Thyroid gland (tissue), 4 donors: ENCODE measurements around the gene NGB. TPM values are rescaled to one million over a fixed set of nuclear protein-coding genes. Genes with fewer than 3 reads are reported as not detected.
"Not testable (repeated sequence)": the region's sequence is repeated elsewhere in the genome, so short reads cannot be mapped to it uniquely, and the experiment has no call there.

Experiments
- DNase-seq, 2 donors: peaks; one replicate each; pipeline ENCODE4 v3.0.0-alpha.2; 2019
- H3K27ac ChIP-seq, 3 donors: fragments of 200-600 bp; sonication (generic); 1 replicate in 2 of 3; 2 replicates in 1 of 3; pipeline ENCODE4 v1.5.1; 2016 to 2019; ENCODE audit warnings: mild to moderate bottlenecking in 1 of 3, moderate library complexity in 1 of 3
- H3K27me3 ChIP-seq: fragments of 200-600 bp; sonication (generic); one replicate; pipeline ENCODE4 v1.5.1; 2019
- H3K36me3 ChIP-seq, 2 donors: fragments of 200-600 bp; sonication (generic); one replicate each; pipeline ENCODE4 v1.5.1; 2016 to 2019
- H3K4me1 ChIP-seq, 2 donors: fragments of 200-600 bp; sonication (generic); one replicate each; pipeline ENCODE4 v1.5.1; 2017 to 2019
- H3K4me3 ChIP-seq, 3 donors: fragments of 200-600 bp; sonication (generic); replicated peaks in 1 of 3; 1 replicate in 2 of 3; 2 replicates in 1 of 3; pipeline ENCODE4 v1.5.1; 2016; ENCODE audit warnings: mild to moderate bottlenecking in 1 of 3
- H3K9me3 ChIP-seq: fragments of 200-600 bp; sonication (generic); one replicate; pipeline ENCODE4 v1.5.1; 2017
- POLR2A ChIP-seq, 2 donors: fragments of 450-650 bp; IDR thresholded peaks; one replicate each; pipeline ENCODE4 v1.6.1; 2017; ENCODE audit warnings: antibody characterized with exemption in 2 of 2, mild to moderate bottlenecking in 2 of 2, moderate library complexity in 1 of 2
- WGBS, 2 donors: methylation state at CpG; one replicate each; pipeline ENCODE4 v1.1.5; 2017; 5-methylcytosine and 5-hydroxymethylcytosine counted together
- intact Hi-C: fragments of 100-400 bp; cut with DNase I; formaldehyde crosslinking; loops from one replicate; pipeline ENCODE4 v1.15.1; 2023
- total RNA-seq, 4 donors: library from RNA; depleted of rRNA; stranded (reverse); fragments of >200 nt; gene quantifications; one replicate each; pipeline ENCODE4 v1.2.3, GENCODE V29; 2016
- TF ChIP-seq, protein P1 (sequence below), 6 experiments: fragments of 200-600 bp in 3 of 6; fragments of 450-650 bp in 3 of 6; sonication (generic) in 3 of 6; IDR thresholded peaks; one replicate each; pipeline ENCODE4 v1.5.1; 2016 to 2019; ENCODE audit warnings: antibody characterized with exemption in 6 of 6, mild to moderate bottlenecking in 2 of 6, inconsistent platforms in 1 of 6, moderate library complexity in 1 of 6

NGB gene, protein sequence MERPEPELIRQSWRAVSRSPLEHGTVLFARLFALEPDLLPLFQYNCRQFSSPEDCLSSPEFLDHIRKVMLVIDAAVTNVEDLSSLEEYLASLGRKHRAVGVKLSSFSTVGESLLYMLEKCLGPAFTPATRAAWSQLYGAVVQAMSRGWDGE
- not detected for total RNA-seq

DNA sequence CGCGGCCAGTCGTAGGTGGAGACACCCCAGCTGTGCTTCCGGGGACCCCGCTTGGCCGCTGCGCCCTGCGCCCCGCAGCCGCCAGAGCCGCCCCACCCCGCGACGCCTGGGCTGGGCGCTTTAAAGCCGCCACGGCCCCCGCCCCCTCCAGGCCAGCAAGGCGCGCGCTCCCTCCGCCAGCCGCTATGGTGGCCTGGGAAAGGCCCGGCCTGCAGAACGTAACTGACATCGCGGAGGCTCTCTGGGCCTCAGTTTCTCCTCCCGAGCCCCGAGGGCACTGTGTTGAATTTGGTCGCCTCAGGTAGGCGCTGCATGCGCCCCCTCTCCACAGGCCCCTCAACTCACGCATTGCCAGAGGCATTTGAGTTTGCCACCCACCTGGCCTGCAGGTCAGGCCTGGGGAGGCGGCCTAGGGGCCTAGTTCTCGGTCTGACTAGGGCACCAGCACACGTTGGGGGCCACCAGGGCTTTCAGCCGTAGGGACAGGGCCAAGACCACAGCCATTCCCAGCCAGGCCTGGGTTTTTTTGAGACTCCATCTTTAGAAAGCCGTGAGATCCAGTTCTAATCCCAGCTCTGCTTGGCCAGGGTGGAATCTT lies at the start of gene NGB:
TSS of gene NGB (minus strand) at position 94 of the 598 bp plus-strand sequence. CDS start 269 bp downstream, outside the sequence.
- Histone ChIP-seq H3K4me1 (no peaks in the 10 kb centered on the region), H3K36me3 (no peaks in the 10 kb centered on the region), H3K4me3 (no peak within 1 kb of the TSS), H3K27me3 (no peaks in the 10 kb centered on the region), H3K9me3 (no peaks in the 10 kb centered on the region), H3K27ac (no peak within 1 kb of the TSS)
- intact Hi-C loops: no loop called here
- WGBS, 2 donors: 9 to 25% methylated on average over 17 to 18 of the region's 38 CpGs
- TF ChIP-seq, protein P1, sequence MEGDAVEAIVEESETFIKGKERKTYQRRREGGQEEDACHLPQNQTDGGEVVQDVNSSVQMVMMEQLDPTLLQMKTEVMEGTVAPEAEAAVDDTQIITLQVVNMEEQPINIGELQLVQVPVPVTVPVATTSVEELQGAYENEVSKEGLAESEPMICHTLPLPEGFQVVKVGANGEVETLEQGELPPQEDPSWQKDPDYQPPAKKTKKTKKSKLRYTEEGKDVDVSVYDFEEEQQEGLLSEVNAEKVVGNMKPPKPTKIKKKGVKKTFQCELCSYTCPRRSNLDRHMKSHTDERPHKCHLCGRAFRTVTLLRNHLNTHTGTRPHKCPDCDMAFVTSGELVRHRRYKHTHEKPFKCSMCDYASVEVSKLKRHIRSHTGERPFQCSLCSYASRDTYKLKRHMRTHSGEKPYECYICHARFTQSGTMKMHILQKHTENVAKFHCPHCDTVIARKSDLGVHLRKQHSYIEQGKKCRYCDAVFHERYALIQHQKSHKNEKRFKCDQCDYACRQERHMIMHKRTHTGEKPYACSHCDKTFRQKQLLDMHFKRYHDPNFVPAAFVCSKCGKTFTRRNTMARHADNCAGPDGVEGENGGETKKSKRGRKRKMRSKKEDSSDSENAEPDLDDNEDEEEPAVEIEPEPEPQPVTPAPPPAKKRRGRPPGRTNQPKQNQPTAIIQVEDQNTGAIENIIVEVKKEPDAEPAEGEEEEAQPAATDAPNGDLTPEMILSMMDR (IDR thresholded peaks at IDR 0.05): no peak
- TF ChIP-seq POLR2A (IDR thresholded peaks at IDR 0.05): no peak
- no peak for DNase-seq

DNA sequence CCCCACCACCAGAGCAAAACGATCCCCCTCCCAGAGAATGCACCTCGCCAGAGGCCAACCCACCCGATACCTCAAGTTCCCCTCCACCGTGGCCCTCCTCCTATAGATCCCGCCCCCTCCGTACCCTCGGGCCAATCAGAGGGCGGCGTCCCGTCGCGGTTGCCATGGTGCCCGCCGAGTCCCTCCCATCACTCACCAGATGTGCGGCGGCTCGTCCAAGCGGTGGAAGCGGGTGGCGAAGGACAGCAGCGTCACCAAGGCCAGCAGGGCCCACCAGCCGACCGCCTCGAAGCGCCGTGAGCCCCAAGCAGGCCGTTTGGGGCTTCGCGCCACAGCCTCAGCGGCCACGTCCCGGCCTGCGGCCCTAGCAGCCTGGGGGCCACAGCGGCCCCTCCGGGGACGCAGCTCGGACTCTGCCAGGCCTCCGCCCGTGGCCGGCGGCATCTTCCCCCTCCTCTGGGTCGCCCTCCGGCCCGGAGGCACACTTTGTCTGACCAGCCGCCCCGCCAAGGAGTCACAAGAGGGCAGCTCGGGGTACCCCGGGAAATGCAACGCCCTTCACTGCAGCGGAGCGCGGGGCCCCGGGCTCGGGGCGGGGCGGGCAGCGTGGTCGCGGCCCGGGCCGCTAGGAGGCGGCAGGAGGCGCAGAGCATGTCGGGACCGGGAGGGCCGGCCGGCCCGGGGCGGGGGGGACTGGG lies 49.4 kb upstream of the NGB start, which contains the start of gene POMT2:
TSS of gene POMT2 (minus strand) at position 646 of the 698 bp plus-strand sequence. CDS start at position 444, 202 bp downstream.
- H3K27ac ChIP-seq: peak within 1 kb of the TSS; percentile 98 to 99 (median 98)
- H3K36me3 ChIP-seq: no peaks in the 10 kb centered on the region
- H3K9me3 ChIP-seq: no peaks in the 10 kb centered on the region
- peak within 1 kb of the TSS; percentile 94 to 99 (median 99) for H3K4me3 ChIP-seq
- peaks cover 14 to 37% of the 10 kb centered on the region in 2 donors for H3K4me1 ChIP-seq
- WGBS, 2 donors: 0% methylated on average over 14 of the region's 69 CpGs; no CpG with 5 or more reads in 1 of the 2 donors
- TF ChIP-seq, protein P1 (IDR thresholded peaks at IDR 0.05): peak in 4 of 6 experiments; percentile 26 to 62 (median 52)
- peak; percentile 33 to 84 for TF ChIP-seq POLR2A (IDR thresholded peaks at IDR 0.05)
- intact Hi-C loops: no loop called here
- H3K27me3 ChIP-seq: no peaks in the 10 kb centered on the region
- DNase-seq: peak; percentile 95

DNA sequence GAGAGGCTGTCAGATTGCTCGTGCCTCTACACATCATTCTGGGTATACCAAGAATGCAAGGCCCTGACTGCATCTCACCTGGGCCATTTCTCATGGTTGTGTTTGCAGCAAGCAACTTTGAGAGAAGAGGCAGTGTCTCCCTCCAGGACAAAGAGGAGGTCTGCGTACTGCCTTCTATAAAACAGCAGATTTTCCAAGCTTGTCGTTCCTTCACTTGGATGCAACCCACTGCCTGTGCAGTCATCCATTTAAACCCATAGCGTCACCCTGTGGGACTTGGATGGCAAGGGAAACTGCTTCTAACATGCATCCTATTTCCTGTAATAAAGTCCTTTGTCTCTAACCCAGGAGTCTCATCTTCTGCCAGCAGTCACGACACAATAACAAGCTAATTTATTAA lies 48.4 kb upstream of the NGB start:
- Histone ChIP-seq H3K4me3 (no peak overlapping the region), H3K27me3 (no peaks in the 10 kb centered on the region), H3K27ac (no peak overlapping the region), H3K4me1 (peaks cover 14 to 45% of the 10 kb centered on the region in 2 donors), H3K9me3 (no peaks in the 10 kb centered on the region), H3K36me3 (no peaks in the 10 kb centered on the region)
- WGBS, 2 donors: 29 to 43% methylated on average over 5 of the region's 5 CpGs
- no peak for TF ChIP-seq POLR2A (IDR thresholded peaks at IDR 0.05)
- TF ChIP-seq, protein P1 (IDR thresholded peaks at IDR 0.05): no peak
- intact Hi-C loops: loop anchor here (5.0 to 10.0 kb wide), 2 partner anchors 143 to 165 kb away; no protein-coding TSS in a partner anchor
- peak in 1 of 2 donors; percentile 19 for DNase-seq

DNA sequence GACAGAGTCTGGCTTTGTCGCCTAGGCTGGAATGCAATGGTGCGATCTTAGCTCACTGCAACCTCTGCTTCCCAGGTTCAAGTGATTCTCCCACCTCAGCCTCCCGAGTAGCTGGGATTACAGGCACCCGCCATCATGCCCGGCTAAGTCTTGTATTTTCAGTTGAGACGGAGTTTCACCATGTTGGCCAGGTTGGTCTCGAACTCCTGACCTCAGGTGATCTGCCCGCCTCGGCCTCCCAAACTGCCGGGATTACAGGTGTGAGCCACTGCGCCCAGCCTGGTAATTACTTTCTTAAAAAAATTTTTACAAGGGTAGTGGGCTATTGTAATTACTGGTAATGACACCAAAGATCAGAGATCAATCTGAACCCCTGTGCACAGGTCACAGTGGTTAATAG lies 47.8 kb upstream of the NGB start:
- not testable (repeated sequence) for DNase-seq, H3K27me3 ChIP-seq, H3K4me3 ChIP-seq, H3K27ac ChIP-seq, H3K36me3 ChIP-seq, H3K9me3 ChIP-seq
- H3K4me1 ChIP-seq: peaks cover 21 to 52% of the 10 kb centered on the region in 2 donors
- intact Hi-C loops: loop anchor here (5.0 to 10.0 kb wide), 2 partner anchors 144 to 164 kb away; no protein-coding TSS in a partner anchor
- 94 to 96% methylated on average over 11 of the region's 11 CpGs for WGBS, 2 donors

DNA sequence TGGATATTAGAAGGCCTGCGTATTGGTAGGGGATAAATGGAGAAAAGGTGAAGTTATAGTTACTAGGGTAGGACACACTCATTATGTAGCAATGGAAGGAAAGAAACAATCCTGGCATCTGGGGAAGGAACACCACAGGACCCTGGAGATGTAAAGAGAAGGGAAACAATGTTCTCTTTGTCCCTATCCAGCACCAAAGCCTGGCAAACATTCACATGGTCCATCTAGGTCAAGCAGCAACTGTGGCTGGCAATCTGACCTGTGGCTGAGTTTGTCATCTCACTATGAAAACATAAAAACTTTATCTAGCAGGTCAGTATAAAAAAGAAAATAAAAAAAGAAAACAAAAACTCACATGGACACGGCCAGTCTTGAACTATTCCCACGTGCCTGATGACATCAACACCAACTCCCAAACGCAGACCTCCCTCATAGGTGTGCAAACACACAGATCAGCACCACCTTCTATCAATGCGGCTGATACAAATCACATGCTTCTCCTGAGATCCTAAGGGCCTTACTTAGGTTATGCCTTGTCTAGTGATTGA lies 47.1 kb upstream of the NGB start:
- Histone ChIP-seq H3K27ac (peak overlapping the region in 1 of 3 donors; percentile 24), H3K4me3 (no peak overlapping the region), H3K27me3 (no peaks in the 10 kb centered on the region), H3K4me1 (peaks cover 28 to 59% of the 10 kb centered on the region in 2 donors), H3K36me3 (no peaks in the 10 kb centered on the region), H3K9me3 (no peaks in the 10 kb centered on the region)
- no peak for DNase-seq
- intact Hi-C loops: loop anchor here (5.0 to 10.0 kb wide), 2 partner anchors 144 to 163 kb away; no protein-coding TSS in a partner anchor
- WGBS, 2 donors: 73 to 86% methylated on average over 5 of the region's 5 CpGs
- TF ChIP-seq, protein P1 (IDR thresholded peaks at IDR 0.05): no peak
- no peak for TF ChIP-seq POLR2A (IDR thresholded peaks at IDR 0.05)
